Nephron (organoid): Measurements from ENCODE around the gene SHB.

Source experiments
- H3K27ac Mint-ChIP-seq, 3 experiments: 2 replicates each; pipeline ENCODE4 v1.8.0; 2020; ENCODE audit warnings: mixed read lengths in 3 of 3, mild to moderate bottlenecking in 2 of 3, moderate library complexity in 1 of 3
- H3K27me3 Mint-ChIP-seq: 2 replicates; pipeline ENCODE4 v1.8.0; 2021; ENCODE audit warnings: low read depth, mild to moderate bottlenecking, moderate library complexity, mixed read lengths
- H3K36me3 Mint-ChIP-seq: 2 replicates; pipeline ENCODE4 v1.8.0; 2020; ENCODE audit warnings: low read depth, mixed read lengths
- H3K4me1 Mint-ChIP-seq: 2 replicates; pipeline ENCODE4 v1.8.0; 2020; ENCODE audit warnings: mixed read lengths
- H3K4me3 Mint-ChIP-seq, 3 experiments: 2 replicates each; pipeline ENCODE4 v1.8.0; 2020; ENCODE audit warnings: mild to moderate bottlenecking in 3 of 3, mixed read lengths in 3 of 3, moderate library complexity in 2 of 3
- H3K9me3 Mint-ChIP-seq: 2 replicates; pipeline ENCODE4 v1.8.0; 2020; ENCODE audit warnings: mixed read lengths
- CTCF ChIP-seq, 3 experiments: fragments of 200-600 bp; sonication (generic); IDR thresholded peaks; one replicate each; pipeline ENCODE4 v1.5.0; 2021; ENCODE audit warnings: antibody characterized with exemption in 3 of 3; ENCODE audit not compliant: unreplicated experiment in 3 of 3

Gene SHB

GRCh38 chr9:37949576-37949975 is 119.5 kb downstream of the SHB start:
- no peak overlapping the region for H3K27ac Mint-ChIP-seq
- no peak for TF ChIP-seq CTCF (IDR thresholded peaks at IDR 0.05; ENCODE audit: unreplicated experiment in 3 of 3)
- H3K36me3 Mint-ChIP-seq: peaks cover 24% of the 10 kb centered on the region
- peaks cover 19% of the 10 kb centered on the region for H3K4me1 Mint-ChIP-seq
- no peaks in the 10 kb centered on the region for H3K27me3 Mint-ChIP-seq
- H3K4me3 Mint-ChIP-seq: no peak overlapping the region
- no peaks in the 10 kb centered on the region for H3K9me3 Mint-ChIP-seq

GRCh38 chr9:37948417-37948980 is 120.5 kb downstream of the SHB start:
- Mint-ChIP-seq H3K27me3 (no peaks in the 10 kb centered on the region), H3K27ac (peak overlapping the region in 1 of 3 experiments; percentile 35), H3K4me3 (no peak overlapping the region), H3K9me3 (no peaks in the 10 kb centered on the region), H3K4me1 (peaks cover 26% of the 10 kb centered on the region), H3K36me3 (peaks cover 21% of the 10 kb centered on the region)
- TF ChIP-seq CTCF (IDR thresholded peaks at IDR 0.05; ENCODE audit: unreplicated experiment in 3 of 3): no peak

DNA sequence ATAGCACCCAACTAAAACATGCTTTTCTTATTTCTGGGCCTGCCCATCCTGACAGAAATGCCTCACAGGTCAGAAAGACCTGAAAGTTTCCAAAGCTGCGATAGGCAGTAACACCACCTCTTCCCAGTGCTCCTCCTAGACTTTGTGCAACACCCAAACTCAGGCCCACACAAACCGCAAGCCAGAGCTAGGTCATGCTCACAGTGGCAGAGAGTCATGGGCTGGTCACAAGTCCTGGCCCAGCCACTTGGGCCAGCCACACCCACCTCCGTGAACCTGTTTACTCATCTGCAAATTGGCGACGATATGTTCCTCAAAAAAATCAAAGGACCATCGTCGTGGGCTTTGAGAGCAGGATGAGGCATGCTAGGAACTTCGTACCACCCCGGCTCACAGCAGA is 121.0 kb downstream of the SHB start:
- no peak for TF ChIP-seq CTCF (IDR thresholded peaks at IDR 0.05; ENCODE audit: unreplicated experiment in 3 of 3)
- Mint-ChIP-seq H3K4me3 (no peak overlapping the region), H3K9me3 (no peaks in the 10 kb centered on the region), H3K27me3 (no peaks in the 10 kb centered on the region), H3K27ac (peak overlapping the region in 1 of 3 experiments; percentile 35), H3K36me3 (peaks cover 16% of the 10 kb centered on the region), H3K4me1 (peaks cover 31% of the 10 kb centered on the region)

DNA sequence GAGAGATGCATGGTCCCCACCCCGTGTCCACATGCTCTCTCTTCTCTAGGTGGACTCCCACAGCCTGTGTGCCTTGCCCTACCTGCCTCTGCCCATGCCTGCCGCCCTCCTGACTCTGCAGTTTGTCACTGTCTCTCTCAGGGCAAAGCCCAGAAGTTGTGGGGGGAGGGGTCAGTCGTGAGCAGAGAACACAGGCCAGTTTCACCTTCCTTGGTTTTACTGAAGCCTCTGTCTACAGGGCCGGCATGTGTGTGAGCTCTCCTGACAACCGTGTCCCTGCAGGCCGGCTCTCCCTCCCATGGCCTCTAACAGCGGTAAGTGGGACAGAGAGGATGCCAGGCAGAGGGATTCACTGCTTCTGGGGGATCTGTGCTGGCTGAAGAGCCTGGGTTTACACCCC is 121.6 kb downstream of the SHB start:
- H3K9me3 Mint-ChIP-seq: no peaks in the 10 kb centered on the region
- no peaks in the 10 kb centered on the region for H3K27me3 Mint-ChIP-seq
- H3K27ac Mint-ChIP-seq: peak overlapping the region in 2 of 3 experiments; percentile 54 to 57
- peaks cover 11% of the 10 kb centered on the region for H3K36me3 Mint-ChIP-seq
- TF ChIP-seq CTCF (IDR thresholded peaks at IDR 0.05; ENCODE audit: unreplicated experiment in 3 of 3): no peak
- no peak overlapping the region for H3K4me3 Mint-ChIP-seq
- H3K4me1 Mint-ChIP-seq: peaks cover 33% of the 10 kb centered on the region

DNA sequence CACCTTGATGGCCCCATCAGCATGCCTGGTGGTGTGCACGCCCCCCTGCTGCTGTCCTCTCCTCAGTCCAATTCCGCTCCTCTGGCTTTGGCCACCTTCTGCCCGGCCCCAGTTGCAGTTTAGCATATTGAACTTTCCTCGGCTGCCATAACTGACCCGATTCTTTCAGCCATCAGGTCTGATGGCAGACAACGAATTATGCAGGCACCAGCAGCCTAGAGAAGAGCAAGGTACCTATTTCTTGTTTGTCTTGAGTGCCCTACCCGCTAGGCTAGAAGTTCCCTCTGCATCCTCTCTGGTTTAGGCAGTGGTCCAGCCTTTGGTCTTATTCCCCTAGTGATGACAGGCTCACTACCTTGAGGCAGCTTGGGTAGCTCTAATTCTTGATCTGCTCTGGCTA is 122.1 kb downstream of the SHB start:
- no peak overlapping the region for H3K4me3 Mint-ChIP-seq
- H3K36me3 Mint-ChIP-seq: peaks cover 6% of the 10 kb centered on the region
- H3K4me1 Mint-ChIP-seq: peaks cover 37% of the 10 kb centered on the region
- H3K27ac Mint-ChIP-seq: peak overlapping the region in 2 of 3 experiments; percentile 54 to 57
- H3K9me3 Mint-ChIP-seq: no peaks in the 10 kb centered on the region
- H3K27me3 Mint-ChIP-seq: no peaks in the 10 kb centered on the region
- no peak for TF ChIP-seq CTCF (IDR thresholded peaks at IDR 0.05; ENCODE audit: unreplicated experiment in 3 of 3)

DNA sequence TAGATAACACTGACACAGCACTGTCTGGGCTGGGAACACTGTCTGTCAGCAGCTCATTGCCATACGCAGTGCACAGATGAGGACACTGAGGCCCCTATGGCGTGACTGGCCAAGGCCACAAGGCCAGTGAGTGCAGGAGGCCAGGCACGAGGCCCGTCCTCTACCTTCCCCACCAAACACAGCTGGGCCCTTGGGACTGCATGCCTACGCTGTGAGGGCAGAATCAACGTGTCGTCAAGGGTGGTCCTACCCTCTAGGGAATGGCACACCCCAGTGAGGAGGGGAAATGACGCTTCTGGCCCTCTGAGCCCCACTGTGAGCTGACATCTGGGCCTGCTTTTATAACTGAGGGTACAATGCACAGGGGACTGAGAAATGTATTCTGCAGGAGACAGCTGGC is 123.0 kb downstream of the SHB start:
- H3K4me3 Mint-ChIP-seq: no peak overlapping the region
- H3K27ac Mint-ChIP-seq: no peak overlapping the region
- no peak for TF ChIP-seq CTCF (IDR thresholded peaks at IDR 0.05; ENCODE audit: unreplicated experiment in 3 of 3)
- peaks cover 4% of the 10 kb centered on the region for H3K36me3 Mint-ChIP-seq
- H3K9me3 Mint-ChIP-seq: no peaks in the 10 kb centered on the region
- no peaks in the 10 kb centered on the region for H3K27me3 Mint-ChIP-seq
- H3K4me1 Mint-ChIP-seq: peaks cover 38% of the 10 kb centered on the region
